ENCODE data around the gene EID2. TPM values are rescaled to one million over a fixed set of nuclear protein-coding genes. Genes with fewer than 3 reads are reported as not detected.

The EID2 gene
- total and polyA plus RNA-seq, 9 donors: 7.0 to 13.4 (median 10.4) TPM

- WGBS (ENCODE audit: insufficient coverage): no CpG with 5 or more reads among the region's 5 CpGs
- Histone ChIP-seq H3K4me3 (ENCODE audit: low read length) (no peak overlapping the region), H3K27me3 (ENCODE audit: control insufficient read depth, insufficient read depth, low read length) (peaks cover 50% of the 10 kb centered on the region), H3K9me3 (replicated peaks; ENCODE audit: control insufficient read depth, low read depth, low read length) (no peaks in the 10 kb centered on the region), H3K27ac (ENCODE audit: low read length) (no peak overlapping the region), H3K4me1 (ENCODE audit: control insufficient read depth, insufficient read depth, low read length) (peaks cover 14% of the 10 kb centered on the region), H3K36me3 (ENCODE audit: control insufficient read depth, insufficient read depth, low read length) (peaks cover 10% of the 10 kb centered on the region)
- DNase-seq: no peak
Observed at GRCh38 chr19:39496063-39496462, 43.9 kb downstream of the EID2 start.

- H3K4me1 ChIP-seq (ENCODE audit: control insufficient read depth, insufficient read depth, low read length): peaks cover 14% of the 10 kb centered on the region
- H3K36me3 ChIP-seq (ENCODE audit: control insufficient read depth, insufficient read depth, low read length): peaks cover 17% of the 10 kb centered on the region
- H3K27ac ChIP-seq (ENCODE audit: low read length): no peak overlapping the region
- no peak overlapping the region for H3K4me3 ChIP-seq (ENCODE audit: low read length)
- 46% methylated on average over 2 of the region's 5 CpGs for WGBS (ENCODE audit: insufficient coverage)
- no peaks in the 10 kb centered on the region for H3K9me3 ChIP-seq (replicated peaks; ENCODE audit: control insufficient read depth, low read depth, low read length)
- peaks cover 38% of the 10 kb centered on the region for H3K27me3 ChIP-seq (ENCODE audit: control insufficient read depth, insufficient read depth, low read length)
- no peak for DNase-seq
Observed at GRCh38 chr19:39494661-39495060, 45.3 kb downstream of the EID2 start.

- H3K27me3 ChIP-seq (ENCODE audit: control insufficient read depth, insufficient read depth, low read length): peaks cover 20% of the 10 kb centered on the region
- DNase-seq: no peak
- WGBS (ENCODE audit: insufficient coverage): no CpG with 5 or more reads among the region's 3 CpGs
- H3K27ac ChIP-seq (ENCODE audit: low read length): no peak overlapping the region
- no peak overlapping the region for H3K4me3 ChIP-seq (ENCODE audit: low read length)
- H3K9me3 ChIP-seq (replicated peaks; ENCODE audit: control insufficient read depth, low read depth, low read length): no peaks in the 10 kb centered on the region
- H3K36me3 ChIP-seq (ENCODE audit: control insufficient read depth, insufficient read depth, low read length): peaks cover 36% of the 10 kb centered on the region
- peaks cover 3% of the 10 kb centered on the region for H3K4me1 ChIP-seq (ENCODE audit: control insufficient read depth, insufficient read depth, low read length)
Observed at GRCh38 chr19:39492788-39493187, 47.2 kb downstream of the EID2 start.

- H3K9me3 ChIP-seq (replicated peaks; ENCODE audit: control insufficient read depth, low read depth, low read length): no peaks in the 10 kb centered on the region
- peaks cover 14% of the 10 kb centered on the region for H3K27me3 ChIP-seq (ENCODE audit: control insufficient read depth, insufficient read depth, low read length)
- H3K36me3 ChIP-seq (ENCODE audit: control insufficient read depth, insufficient read depth, low read length): peaks cover 41% of the 10 kb centered on the region
- no peaks in the 10 kb centered on the region for H3K4me1 ChIP-seq (ENCODE audit: control insufficient read depth, insufficient read depth, low read length)
- no peak overlapping the region for H3K4me3 ChIP-seq (ENCODE audit: low read length)
- no peak overlapping the region for H3K27ac ChIP-seq (ENCODE audit: low read length)
- WGBS (ENCODE audit: insufficient coverage): 67% methylated on average over 1 of the region's 6 CpGs
- DNase-seq: no peak
Observed at GRCh38 chr19:39492225-39492624, 47.7 kb downstream of the EID2 start.

- no peaks in the 10 kb centered on the region for H3K4me1 ChIP-seq (ENCODE audit: control insufficient read depth, insufficient read depth, low read length)
- peaks cover 61% of the 10 kb centered on the region for H3K36me3 ChIP-seq (ENCODE audit: control insufficient read depth, insufficient read depth, low read length)
- no peaks in the 10 kb centered on the region for H3K9me3 ChIP-seq (replicated peaks; ENCODE audit: control insufficient read depth, low read depth, low read length)
- H3K4me3 ChIP-seq (ENCODE audit: low read length): no peak overlapping the region
- no peak overlapping the region for H3K27ac ChIP-seq (ENCODE audit: low read length)
- no peaks in the 10 kb centered on the region for H3K27me3 ChIP-seq (ENCODE audit: control insufficient read depth, insufficient read depth, low read length)
- DNase-seq: no peak
- 75% methylated on average over 2 of the region's 10 CpGs for WGBS (ENCODE audit: insufficient coverage)
Observed at GRCh38 chr19:39489756-39490155, 50.2 kb downstream of the EID2 start.

Other genes with a start within 250 kb of the EID2 start
- gene IFNL1, start 243.8 kb downstream of the EID2 start, total RNA-seq: not detected
- gene IFNL1, start 243.8 kb downstream of the EID2 start, polyA plus RNA-seq (ENCODE audit: insufficient read depth in 1 of 8, insufficient read length in 8 of 8, low replicate concordance in 1 of 8): not detected
- gene LRFN1, start 219.3 kb downstream of the EID2 start, total RNA-seq: 0.31 TPM
- gene LRFN1, start 219.3 kb downstream of the EID2 start, polyA plus RNA-seq (ENCODE audit: insufficient read depth in 1 of 8, insufficient read length in 8 of 8, low replicate concordance in 1 of 8): 1 to 10 TPM in 4 of 8 donors, under 1 TPM in 4; 0.68 to 1.8 (median 1.0) TPM
- gene GMFG, start 204.1 kb downstream of the EID2 start, total RNA-seq: 25.8 TPM
- 10 to 100 TPM; 16.1 to 25.3 (median 18.9) TPM for gene GMFG, start 204.1 kb downstream of the EID2 start, polyA plus RNA-seq (ENCODE audit: insufficient read depth in 1 of 8, insufficient read length in 8 of 8, low replicate concordance in 1 of 8)
- gene SAMD4B, start 197.7 kb downstream of the EID2 start, total RNA-seq: 36.6 TPM
- gene SAMD4B, start 197.7 kb downstream of the EID2 start, polyA plus RNA-seq (ENCODE audit: insufficient read depth in 1 of 8, insufficient read length in 8 of 8, low replicate concordance in 1 of 8): 10 to 100 TPM; 66.9 to 99.6 (median 84.6) TPM
- 21.0 TPM for gene PAF1, start 149.1 kb downstream of the EID2 start, total RNA-seq
- 10 to 100 TPM; 38.7 to 48.0 (median 41.6) TPM for gene PAF1, start 149.1 kb downstream of the EID2 start, polyA plus RNA-seq (ENCODE audit: insufficient read depth in 1 of 8, insufficient read length in 8 of 8, low replicate concordance in 1 of 8)
- gene MED29, start 148.8 kb downstream of the EID2 start, total RNA-seq: 17.3 TPM
- 10 to 100 TPM; 20.8 to 30.5 (median 26.6) TPM for gene MED29, start 148.8 kb downstream of the EID2 start, polyA plus RNA-seq (ENCODE audit: insufficient read depth in 1 of 8, insufficient read length in 8 of 8, low replicate concordance in 1 of 8)
- gene ZFP36, start 133.3 kb downstream of the EID2 start, total RNA-seq: 14.2 TPM
- gene ZFP36, start 133.3 kb downstream of the EID2 start, polyA plus RNA-seq (ENCODE audit: insufficient read depth in 1 of 8, insufficient read length in 8 of 8, low replicate concordance in 1 of 8): 100 to 1,000 TPM in 3 of 8 donors, 10 to 100 TPM in 5; 26.6 to 143 (median 73.4) TPM
- 21.2 TPM for gene PLEKHG2, start 127.5 kb downstream of the EID2 start, total RNA-seq
- gene PLEKHG2, start 127.5 kb downstream of the EID2 start, polyA plus RNA-seq (ENCODE audit: insufficient read depth in 1 of 8, insufficient read length in 8 of 8, low replicate concordance in 1 of 8): 10 to 100 TPM; 33.5 to 65.3 (median 50.1) TPM
- gene RPS16, start 104.2 kb downstream of the EID2 start, total RNA-seq: 261 TPM
- gene RPS16, start 104.2 kb downstream of the EID2 start, polyA plus RNA-seq (ENCODE audit: insufficient read depth in 1 of 8, insufficient read length in 8 of 8, low replicate concordance in 1 of 8): 1,000 to 10,000 TPM; 1,818 to 2,619 (median 2,073) TPM
- gene SUPT5H, start 94.6 kb downstream of the EID2 start, total RNA-seq: 50.0 TPM
- gene SUPT5H, start 94.6 kb downstream of the EID2 start, polyA plus RNA-seq (ENCODE audit: insufficient read depth in 1 of 8, insufficient read length in 8 of 8, low replicate concordance in 1 of 8): 100 to 1,000 TPM in 3 of 8 donors, 10 to 100 TPM in 5; 80.4 to 108 (median 99.7) TPM
- gene TIMM50, start 59.3 kb downstream of the EID2 start, total RNA-seq: 38.8 TPM
- gene TIMM50, start 59.3 kb downstream of the EID2 start, polyA plus RNA-seq (ENCODE audit: insufficient read depth in 1 of 8, insufficient read length in 8 of 8, low replicate concordance in 1 of 8): 10 to 100 TPM; 44.2 to 55.3 (median 49.8) TPM
- 0.09 TPM for gene DLL3, start 41.2 kb downstream of the EID2 start, total RNA-seq
- under 1 TPM in 7 of 8 donors, not detected in 1; 0.14 to 0.27 (median 0.23) TPM for gene DLL3, start 41.2 kb downstream of the EID2 start, polyA plus RNA-seq (ENCODE audit: insufficient read depth in 1 of 8, insufficient read length in 8 of 8, low replicate concordance in 1 of 8)
- 0.13 TPM for gene SELENOV, start 25.0 kb downstream of the EID2 start, total RNA-seq
- gene SELENOV, start 25.0 kb downstream of the EID2 start, polyA plus RNA-seq (ENCODE audit: insufficient read depth in 1 of 8, insufficient read length in 8 of 8, low replicate concordance in 1 of 8): under 1 TPM in 5 of 8 donors, not detected in 3; 0.08 to 0.48 (median 0.40) TPM
- gene EID2B, start 7.3 kb downstream of the EID2 start, total RNA-seq: 3.2 TPM
- 1 to 10 TPM; 2.2 to 3.0 (median 2.5) TPM for gene EID2B, start 7.3 kb downstream of the EID2 start, polyA plus RNA-seq (ENCODE audit: insufficient read depth in 1 of 8, insufficient read length in 8 of 8, low replicate concordance in 1 of 8)
- 0.31 TPM for gene LGALS13, start 62.4 kb upstream of the EID2 start, total RNA-seq
- not detected for gene LGALS13, start 62.4 kb upstream of the EID2 start, polyA plus RNA-seq (ENCODE audit: insufficient read depth in 1 of 8, insufficient read length in 8 of 8, low replicate concordance in 1 of 8)
- not detected for gene LGALS16, start 115.8 kb upstream of the EID2 start, total RNA-seq
- gene LGALS16, start 115.8 kb upstream of the EID2 start, polyA plus RNA-seq (ENCODE audit: insufficient read depth in 1 of 8, insufficient read length in 8 of 8, low replicate concordance in 1 of 8): not detected
- 0.13 TPM for gene LGALS14, start 164.3 kb upstream of the EID2 start, total RNA-seq
- gene LGALS14, start 164.3 kb upstream of the EID2 start, polyA plus RNA-seq (ENCODE audit: insufficient read depth in 1 of 8, insufficient read length in 8 of 8, low replicate concordance in 1 of 8): under 1 TPM in 6 of 8 donors, not detected in 2; 0.23 to 0.39 (median 0.35) TPM
- 1.2 TPM for gene CLC, start 197.9 kb upstream of the EID2 start, total RNA-seq
- gene CLC, start 197.9 kb upstream of the EID2 start, polyA plus RNA-seq (ENCODE audit: insufficient read depth in 1 of 8, insufficient read length in 8 of 8, low replicate concordance in 1 of 8): 1 to 10 TPM in 6 of 8 donors, under 1 TPM in 2; 0.40 to 4.8 (median 2.4) TPM
- gene LEUTX, start 238.7 kb upstream of the EID2 start, total RNA-seq: not detected
- gene LEUTX, start 238.7 kb upstream of the EID2 start, polyA plus RNA-seq (ENCODE audit: insufficient read depth in 1 of 8, insufficient read length in 8 of 8, low replicate concordance in 1 of 8): not detected

Data from muscle of leg (tissue), 11 donors.